Stimulated activated CD4-positive, alpha-beta T cell treated with anti-CD3 and anti-CD28 coated beads, TNF-alpha, amount 100 ng/mL, for 48 hours (primary cell): ENCODE measurements around the gene BTBD2.
"Not testable (repeated sequence)": the region's sequence is repeated elsewhere in the genome, so short reads cannot be mapped to it uniquely, and the experiment has no call there.

ENCODE experiments used
- DNase-seq, 3 donors: peaks; one replicate each; pipeline ENCODE4 v3.0.0-alpha.2; 2020; ENCODE audit warnings: low read depth in 3 of 3

Gene BTBD2

GRCh38 chr19:2039959-2040646 is 24.6 kb upstream of the BTBD2 start:
- no peak for DNase-seq

GRCh38 chr19:2039089-2039958 is 23.8 kb upstream of the BTBD2 start:
- no peak for DNase-seq

- DNase-seq: no peak
These were observed 23.0 kb upstream of the BTBD2 start for GRCh38 chr19:2038284-2039088.

- DNase-seq: no peak
These were observed 22.2 kb upstream of the BTBD2 start for GRCh38 chr19:2037651-2038255.

- DNase-seq: no peak
These were observed 20.9 kb upstream of the BTBD2 start for GRCh38 chr19:2036424-2036823.

GRCh38 chr19:2035590-2035991 is 20.1 kb upstream of the BTBD2 start:
- DNase-seq: no peak

GRCh38 chr19:2034729-2035589 is 19.4 kb upstream of the BTBD2 start:
- peak; percentile 56 to 76 (median 73) for DNase-seq

- DNase-seq: not testable (repeated sequence)
These were observed 18.7 kb upstream of the BTBD2 start for GRCh38 chr19:2034253-2034652.

- no peak for DNase-seq
These were observed 18.3 kb upstream of the BTBD2 start for GRCh38 chr19:2033825-2034159.

- DNase-seq: no peak
These were observed 17.8 kb upstream of the BTBD2 start for GRCh38 chr19:2033115-2033824.

GRCh38 chr19:2032296-2032941 is 16.9 kb upstream of the BTBD2 start:
- no peak for DNase-seq

- DNase-seq: no peak
These were observed 11.8 kb upstream of the BTBD2 start for GRCh38 chr19:2027361-2027760.

GRCh38 chr19:2026770-2027169 is 11.3 kb upstream of the BTBD2 start:
- DNase-seq: no peak

- no peak for DNase-seq
These were observed 6.8 kb upstream of the BTBD2 start for GRCh38 chr19:2022289-2022688.

- no peak for DNase-seq
These were observed 6.1 kb upstream of the BTBD2 start for GRCh38 chr19:2021453-2022140.

GRCh38 chr19:2018752-2019151 is 3.2 kb upstream of the BTBD2 start:
- no peak for DNase-seq

GRCh38 chr19:2016041-2016807 is 710 bp upstream of the BTBD2 start:
- DNase-seq: peak in 1 of 3 donors; percentile 62
